LNCAP (cell line): Measurements from ENCODE around the gene PSMD12.

Experiments
- CTCF ChIP-seq: fragments of 450-650 bp; IDR thresholded peaks from 2 replicates; pipeline ENCODE4 v1.5.1; 2017; ENCODE audit warnings: mild to moderate bottlenecking

PSMD12 gene

GRCh38 chr17:67322042-67322787 lies 44.2 kb downstream of the PSMD12 start:
- TF ChIP-seq CTCF = no peak

GRCh38 chr17:67316781-67317180 lies 49.6 kb downstream of the PSMD12 start:
- TF ChIP-seq CTCF = no peak

GRCh38 chr17:67315865-67316264 lies 50.5 kb downstream of the PSMD12 start:
- TF ChIP-seq CTCF = no peak

- no peak for TF ChIP-seq CTCF
These were observed 54.1 kb downstream of the PSMD12 start for GRCh38 chr17:67312265-67312664.

GRCh38 chr17:67311575-67311974 lies 54.8 kb downstream of the PSMD12 start:
- no peak for TF ChIP-seq CTCF

GRCh38 chr17:67310406-67310805 lies 56.0 kb downstream of the PSMD12 start:
- no peak for TF ChIP-seq CTCF

- no peak for TF ChIP-seq CTCF
These were observed 68.9 kb downstream of the PSMD12 start for GRCh38 chr17:67297454-67297960.
